Hypothalamus (tissue), 51 donors: ENCODE results near the gene DYNC1LI1.
"Not testable (repeated sequence)": the region's sequence is repeated elsewhere in the genome, so short reads cannot be mapped to it uniquely, and the experiment has no call there.

ENCODE experiments used
- DNase-seq, 51 donors: peaks; one replicate each; lab custom pipeline; 2025; lab: John Stamatoyannopoulos, UW

Gene DYNC1LI1

DNA sequence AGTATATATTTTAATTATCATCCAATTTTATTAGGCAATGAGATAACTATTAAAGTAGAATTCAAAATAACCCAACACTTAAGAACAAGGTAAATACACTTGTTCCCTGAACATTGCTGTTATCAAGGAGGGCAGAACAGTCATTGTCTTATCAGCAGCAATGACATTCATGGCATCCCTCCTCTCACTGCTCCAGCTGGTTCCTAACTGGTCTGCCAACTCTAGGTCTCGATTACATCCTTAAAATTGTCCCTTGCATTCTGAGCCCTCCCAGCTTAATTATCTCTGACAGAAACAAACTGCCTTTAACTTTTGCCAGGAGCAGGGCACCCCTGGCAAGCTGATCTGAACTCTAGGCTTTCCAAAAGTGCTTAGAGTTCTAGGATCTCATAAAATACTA lies 14.0 kb upstream of the DYNC1LI1 start:
- DNase-seq, result no peak

DNA sequence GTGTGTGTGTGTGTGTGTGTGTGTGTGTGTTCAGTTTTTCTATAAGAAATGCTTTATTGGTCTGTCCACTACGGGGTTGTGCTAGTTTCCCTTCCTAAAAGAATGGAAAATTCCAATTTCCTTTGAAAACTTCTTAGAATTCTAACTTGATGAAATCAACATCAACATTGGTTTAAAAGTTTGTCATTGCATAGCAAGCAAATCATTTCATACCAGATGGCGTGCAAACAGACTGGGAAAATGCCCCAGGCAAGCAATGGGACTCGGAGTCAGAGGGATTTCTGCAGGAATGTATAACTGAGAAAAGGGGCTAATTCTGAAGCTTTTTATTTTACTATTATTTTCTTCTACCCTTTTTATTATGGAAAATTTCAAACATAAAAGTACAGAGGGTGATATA lies 13.1 kb upstream of the DYNC1LI1 start:
- no peak for DNase-seq

DNA sequence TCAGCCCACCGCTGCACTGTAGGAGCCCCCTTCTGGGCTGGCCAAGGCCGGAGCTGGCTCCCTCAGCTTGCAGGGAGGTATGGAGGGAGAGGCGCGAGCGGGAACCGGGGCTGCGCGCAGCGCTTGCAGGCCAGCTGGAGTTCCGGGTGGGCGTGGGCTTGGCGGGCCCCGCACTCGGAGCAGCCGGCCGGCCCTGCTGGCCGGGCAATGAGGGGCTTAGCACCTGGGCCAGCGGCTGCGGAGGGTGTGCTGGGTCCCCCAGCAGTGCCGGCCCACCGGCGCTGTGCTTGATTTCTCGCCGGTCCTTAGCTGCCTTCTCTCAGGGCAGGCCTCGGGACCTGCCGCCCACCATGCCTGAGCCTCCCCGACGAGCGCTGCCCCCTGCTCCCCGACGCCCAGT lies 8.0 kb upstream of the DYNC1LI1 start:
- DNase-seq, result not testable (repeated sequence)

DNA sequence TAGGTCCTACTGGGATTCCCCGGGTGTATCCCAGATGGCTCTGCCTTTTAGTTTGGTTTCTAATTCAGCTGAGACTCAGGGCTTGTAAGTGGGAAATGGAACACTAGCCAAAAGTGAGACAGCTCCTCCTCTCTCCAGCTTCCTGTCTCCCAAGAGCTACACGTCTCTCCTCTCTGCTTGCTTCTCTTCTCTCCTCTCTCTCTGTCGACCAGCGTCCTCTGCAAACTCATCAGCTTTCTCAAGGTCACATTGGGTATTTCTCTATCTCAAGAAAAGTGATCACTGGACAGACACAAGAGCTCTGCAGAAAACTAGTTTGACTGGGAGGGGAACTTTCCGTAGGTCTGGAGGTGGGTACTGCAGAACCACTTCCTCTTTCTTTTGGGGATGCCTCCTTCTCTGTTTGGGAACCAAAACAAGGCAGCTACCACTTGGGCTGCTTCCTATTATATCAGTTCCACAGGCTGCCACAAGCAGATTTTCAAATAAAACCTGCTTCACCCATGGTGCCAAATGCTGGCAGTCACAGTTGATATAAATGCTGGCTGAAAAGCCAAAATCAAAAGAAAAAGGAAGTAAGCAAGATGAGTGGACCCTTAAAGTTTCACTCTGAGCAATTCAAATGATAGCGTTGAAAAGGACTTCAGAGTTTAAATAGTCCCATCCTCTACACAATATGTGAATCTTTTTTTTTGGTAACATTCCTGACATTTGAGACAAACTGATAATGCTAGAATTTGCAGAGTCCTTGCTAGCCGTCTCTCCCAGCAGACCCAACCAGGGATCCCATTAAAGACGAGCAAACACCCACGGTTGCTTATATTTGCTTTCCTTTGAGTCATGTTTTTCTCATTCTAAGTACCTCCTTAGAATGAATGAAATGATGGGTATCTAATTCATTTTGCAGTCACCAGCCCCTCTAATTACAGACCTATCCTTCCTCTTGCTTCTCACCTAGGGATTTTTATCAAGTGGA lies 7.2 kb upstream of the DYNC1LI1 start:
- DNase-seq, result peak in 5 of 51 donors; percentile 4 to 45 (median 28)

DNA sequence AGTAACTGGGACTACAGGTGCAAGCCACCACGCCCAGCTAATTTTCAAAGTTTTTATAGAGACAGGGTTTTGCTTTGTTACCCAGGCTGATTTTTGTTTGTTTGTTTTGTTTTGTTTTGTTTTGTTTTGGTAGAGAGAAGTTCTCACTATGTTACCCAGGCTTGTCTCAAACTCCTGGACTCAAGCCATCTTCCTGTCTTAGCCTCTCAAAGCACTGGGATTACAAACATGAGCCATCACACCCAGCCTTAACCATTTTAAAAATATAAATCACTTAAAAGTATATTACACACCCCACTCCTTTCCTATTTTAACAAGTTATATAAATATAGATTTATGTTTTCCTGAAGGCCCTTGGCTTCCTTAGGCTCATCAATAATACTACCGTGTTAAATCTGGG lies 6.5 kb upstream of the DYNC1LI1 start:
- no peak for DNase-seq

DNA sequence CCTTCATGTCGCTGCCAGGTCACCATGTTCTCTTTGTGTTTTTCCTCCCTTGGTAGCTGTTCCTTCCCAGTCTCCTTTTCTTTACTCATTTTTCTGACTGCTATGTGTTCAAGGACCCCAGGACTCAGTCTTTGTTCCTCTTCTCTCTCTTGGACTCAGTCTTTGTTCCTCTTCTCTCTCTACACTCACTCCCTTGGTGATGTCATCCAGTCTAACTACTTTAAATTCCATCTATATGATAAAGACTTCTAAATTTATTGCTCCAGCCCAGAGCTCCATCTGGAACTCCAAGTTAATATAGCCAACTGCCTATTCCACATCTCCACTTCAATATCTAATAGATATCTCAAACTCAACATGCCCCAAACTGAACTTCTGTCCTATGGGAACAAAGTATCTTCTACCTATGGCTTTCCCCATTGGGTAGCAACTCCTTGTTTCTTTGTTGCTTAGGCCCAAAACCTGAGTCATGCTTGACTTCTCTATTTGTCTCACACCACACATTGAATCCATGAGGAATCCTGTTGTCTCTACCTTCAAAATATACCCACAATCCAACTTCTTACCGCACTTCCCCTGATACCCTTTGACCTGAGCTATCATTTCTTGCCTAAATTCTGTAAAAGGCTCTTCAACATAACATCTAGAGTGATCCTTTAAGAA lies 4.9 kb upstream of the DYNC1LI1 start:
- DNase-seq, result no peak

DNA sequence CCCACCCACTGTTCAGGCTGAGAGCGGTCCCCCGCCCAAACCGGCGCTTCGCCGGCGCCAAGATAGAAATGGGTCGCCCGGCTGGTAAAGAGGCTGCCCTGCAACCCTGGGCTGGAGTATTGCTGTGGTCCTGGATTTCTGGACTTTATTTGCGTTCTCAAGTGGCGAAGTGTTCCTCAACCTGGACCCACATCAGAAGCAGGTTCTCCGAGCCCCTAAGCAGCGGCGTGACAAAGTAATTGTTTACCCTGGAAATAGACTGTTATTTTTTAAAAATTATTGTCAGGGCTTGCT lies 481 bp upstream of the DYNC1LI1 start:
- peak in 7 of 51 donors; percentile 73 to 85 (median 81) for DNase-seq

DNA sequence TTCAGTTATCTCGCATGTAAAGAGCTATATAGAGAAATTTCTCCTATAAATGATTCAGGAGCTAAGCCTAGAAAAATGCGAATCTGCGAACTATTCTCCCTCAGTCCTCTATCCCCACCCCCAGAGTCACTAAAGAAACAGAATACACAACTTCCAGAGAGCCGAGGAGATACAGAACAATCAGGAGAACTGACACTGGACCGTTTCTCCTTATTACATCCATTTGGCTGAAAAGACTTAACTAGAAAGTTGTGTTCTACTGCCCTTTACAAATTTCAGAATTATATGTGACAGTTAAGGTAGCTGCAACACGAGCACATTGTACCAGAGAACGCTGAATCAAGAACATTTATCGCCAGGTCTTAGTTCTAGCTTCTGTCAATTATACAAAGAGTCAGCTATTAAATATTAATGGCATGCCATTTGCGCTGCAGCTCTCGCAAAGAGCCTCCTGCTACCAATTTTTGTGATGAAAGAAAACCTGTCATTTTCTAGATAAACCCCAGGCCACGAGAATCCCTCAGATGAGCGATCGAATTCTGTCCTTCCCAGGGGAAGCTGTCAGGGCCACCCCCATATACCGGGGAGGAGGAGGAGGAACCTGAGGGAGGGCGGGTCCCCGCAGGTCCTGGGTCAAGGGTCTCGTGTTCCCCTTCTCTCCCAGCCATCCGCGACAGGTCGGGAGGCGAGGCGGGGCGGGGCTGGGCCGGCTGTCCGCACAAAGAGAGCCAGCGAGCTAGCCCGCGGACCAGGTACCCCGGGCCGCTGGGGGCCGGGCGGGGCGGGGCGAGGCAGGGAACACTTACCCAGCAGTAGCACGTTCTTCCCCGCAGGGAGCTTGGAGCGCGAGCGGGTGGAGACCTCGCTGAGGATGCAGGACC lies 878 bp downstream of the DYNC1LI1 start:
- DNase-seq, result peak in 45 of 51 donors; percentile 17 to 82 (median 48)

DNA sequence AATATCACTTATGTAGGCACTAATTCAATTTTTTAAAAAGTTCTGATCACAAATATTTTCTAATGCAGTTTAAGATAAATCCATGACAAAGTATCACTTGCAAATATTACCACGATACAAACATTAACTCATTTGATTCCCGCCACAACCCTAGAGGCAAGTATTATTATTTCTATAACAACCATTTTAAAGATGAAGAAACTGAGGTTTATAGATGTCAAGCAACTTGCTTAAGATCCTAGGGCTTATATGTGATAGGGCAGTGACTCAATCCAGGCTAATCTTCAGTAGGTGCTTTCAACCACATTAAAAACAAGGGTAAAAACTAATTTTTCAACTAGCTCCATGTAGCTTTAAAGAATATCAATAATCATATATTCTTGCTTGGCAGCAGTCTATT lies 1.7 kb downstream of the DYNC1LI1 start:
- DNase-seq, result no peak

DNA sequence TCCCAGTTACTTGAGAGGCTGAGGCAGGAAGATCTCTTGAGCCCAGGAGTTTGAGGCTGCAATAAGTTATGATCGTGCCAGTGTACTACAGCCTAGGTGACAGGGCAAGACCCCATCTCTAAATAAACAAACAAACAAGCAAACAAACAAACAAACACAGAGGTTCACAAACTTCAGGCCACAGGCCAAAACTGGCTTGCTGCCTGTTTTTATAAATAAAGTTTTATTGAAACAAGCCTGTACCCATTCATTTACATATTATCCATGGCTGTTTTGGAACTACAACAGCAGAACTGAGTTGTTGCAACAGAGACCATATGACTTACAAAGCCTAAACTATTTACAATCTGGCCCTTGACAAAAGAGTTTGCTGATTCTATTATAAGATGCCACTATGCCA lies 6.5 kb downstream of the DYNC1LI1 start:
- DNase-seq, result no peak

DNA sequence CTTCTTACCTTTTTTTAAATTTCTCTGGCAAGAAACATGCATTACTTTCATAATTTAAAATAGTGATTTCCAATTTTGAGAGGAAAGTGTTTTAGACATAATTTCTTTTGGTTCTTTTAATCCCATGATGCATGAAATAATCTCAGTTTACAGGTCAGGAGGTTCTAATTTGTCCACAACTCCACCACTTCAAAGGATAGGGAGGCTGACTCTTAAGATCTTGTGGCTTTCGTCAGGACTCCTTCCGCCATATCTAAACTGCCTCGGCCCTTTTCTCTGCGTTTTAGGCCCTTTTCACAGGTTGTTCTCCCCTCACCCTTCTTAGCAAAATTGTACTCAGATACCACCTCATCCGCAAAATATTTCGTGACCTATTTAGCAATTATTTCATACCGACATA lies 8.0 kb downstream of the DYNC1LI1 start:
- no peak for DNase-seq

DNA sequence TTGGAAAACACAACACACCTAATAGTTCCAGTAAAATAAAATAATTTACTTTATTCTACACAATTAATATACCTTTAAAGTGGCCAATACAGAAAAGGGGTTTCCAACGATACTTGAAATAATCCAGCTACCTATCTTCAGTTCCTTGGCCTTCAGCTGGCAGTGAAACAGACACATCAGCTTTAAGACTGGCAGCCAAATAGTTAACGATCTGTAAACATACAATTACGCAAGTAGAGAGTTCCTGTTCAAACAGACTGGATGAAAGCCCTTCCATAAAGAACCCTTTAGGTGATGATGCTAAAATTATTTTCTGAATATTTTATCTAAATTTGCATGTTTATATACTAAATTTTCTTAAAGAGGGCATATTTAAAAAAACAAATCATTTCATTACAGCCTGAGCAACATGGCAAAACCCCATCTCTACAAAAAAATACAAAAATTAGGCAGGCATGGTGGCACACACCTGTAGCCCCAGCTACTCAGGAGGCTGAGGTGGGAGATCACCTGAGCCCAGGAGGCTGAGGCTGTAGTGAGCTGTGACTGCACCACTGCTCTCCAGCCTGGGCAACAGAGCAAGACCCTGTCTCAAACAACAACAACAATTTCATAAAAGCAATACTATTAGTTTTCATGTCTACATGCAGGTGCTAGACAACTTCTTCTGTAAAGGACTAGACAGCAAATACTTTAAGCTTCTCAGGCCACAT lies 12.9 kb downstream of the DYNC1LI1 start:
- DNase-seq, result no peak

DNA sequence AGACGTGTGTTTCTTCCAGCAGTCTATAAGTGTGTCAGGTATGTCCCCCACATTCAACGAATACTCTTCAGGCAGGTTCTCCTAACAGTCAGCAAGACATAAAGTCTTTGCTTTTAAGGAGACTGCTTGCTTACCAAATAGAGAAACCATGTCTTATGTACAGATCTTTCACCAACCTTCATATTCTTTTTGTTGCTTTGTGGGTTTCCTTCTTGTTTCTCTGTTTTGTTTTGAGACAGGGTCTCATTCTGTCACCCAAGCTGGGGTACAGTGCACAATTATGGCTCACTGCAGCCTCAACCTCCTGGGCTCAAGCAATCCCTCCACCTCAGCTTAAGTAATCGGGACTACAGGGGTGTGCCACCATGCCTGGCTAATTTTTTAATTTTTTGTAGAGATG lies 14.3 kb downstream of the DYNC1LI1 start:
- no peak for DNase-seq

DNA sequence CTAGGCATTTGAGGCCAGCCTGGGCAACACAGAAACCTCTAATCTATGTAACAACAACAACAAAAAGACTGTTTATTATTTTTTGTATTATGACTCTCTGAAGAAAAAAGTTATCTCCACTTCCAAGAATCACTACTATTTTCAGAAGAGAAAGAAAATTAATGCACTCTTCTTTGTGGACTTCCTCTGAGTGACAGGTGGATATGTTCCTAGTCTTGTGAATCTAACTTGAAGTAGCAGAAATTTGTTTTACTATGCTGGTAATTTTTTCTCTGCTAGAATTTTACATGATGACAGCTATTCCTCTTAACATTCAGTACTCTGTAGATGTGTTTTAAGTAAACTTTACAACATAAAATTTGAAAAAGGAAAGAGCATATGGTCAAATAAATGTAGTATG lies 16.7 kb downstream of the DYNC1LI1 start:
- DNase-seq, result no peak

DNA sequence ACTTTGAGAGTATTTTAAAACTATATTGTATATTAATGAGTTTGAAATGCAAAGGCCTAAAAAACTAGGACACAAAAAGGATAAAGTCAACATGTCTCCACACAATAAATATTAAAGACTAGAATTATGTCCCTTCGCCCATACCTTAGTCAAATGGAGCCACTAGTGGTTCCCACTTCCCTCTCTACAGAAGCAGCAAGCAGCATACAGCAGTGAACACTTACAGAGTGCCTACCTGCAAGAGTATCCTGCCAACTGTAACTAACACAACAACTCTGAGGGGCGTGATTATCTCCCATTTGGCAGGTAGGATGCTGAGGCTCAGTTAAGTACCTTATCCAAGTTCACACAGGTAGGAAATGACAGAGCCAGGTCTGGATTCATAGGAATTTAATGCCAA lies 17.2 kb downstream of the DYNC1LI1 start:
- no peak for DNase-seq

DNA sequence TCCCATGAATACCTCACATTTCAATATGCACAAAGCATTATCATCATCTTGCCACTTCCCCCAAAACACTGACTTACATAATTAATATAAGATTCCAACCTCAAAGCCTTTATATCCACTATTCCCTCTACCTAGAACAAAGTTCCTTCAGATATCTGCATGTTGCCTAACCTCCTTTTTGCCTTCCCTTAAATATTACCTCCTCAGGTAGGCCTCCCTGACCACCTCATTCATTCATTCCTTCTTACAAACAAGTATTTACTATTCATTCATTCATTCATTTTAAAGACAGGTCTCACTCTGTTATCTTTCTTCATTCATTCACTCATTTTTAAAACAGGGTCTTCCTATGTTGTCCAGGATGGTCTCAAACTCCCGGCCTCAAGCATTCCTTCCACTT lies 18.6 kb downstream of the DYNC1LI1 start:
- DNase-seq, result no peak

DNA sequence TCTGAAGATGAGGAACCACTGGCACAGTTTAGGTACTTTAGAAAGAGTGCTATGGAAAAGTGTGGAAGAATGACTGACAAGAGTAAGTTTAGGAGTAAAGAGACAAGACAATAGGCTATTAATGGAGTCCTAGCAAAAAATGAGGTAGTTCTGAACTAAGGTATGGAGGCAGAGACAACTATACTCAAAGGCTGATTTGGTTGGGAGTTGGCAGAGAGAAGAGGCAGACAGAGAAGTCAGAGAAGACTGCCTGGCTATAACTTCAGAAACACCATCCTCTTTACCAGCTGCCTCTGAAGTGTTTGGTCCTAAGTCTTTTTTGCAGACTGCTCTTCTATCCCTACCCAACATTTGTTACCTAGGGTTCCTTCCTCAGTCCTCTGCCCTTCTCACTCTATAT lies 19.2 kb downstream of the DYNC1LI1 start:
- no peak for DNase-seq

DNA sequence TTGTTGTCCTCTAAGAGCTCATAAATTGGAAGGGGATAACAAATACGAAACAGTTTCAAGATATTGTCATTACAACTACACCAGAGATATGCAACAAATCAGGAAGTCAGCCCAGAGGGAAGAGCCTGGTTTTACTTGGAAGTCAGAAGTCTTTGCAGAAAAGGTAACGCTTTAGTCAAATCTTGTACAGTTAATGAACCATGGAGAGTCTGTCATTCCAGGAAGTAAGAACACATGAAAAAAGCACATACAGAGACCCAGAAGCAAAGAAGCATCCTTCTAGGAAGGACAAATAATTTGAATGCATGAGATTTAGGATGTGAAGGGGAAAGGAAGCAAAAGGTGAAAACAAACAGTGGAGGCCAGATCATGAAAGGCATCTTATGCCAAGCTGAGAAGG lies 19.6 kb downstream of the DYNC1LI1 start:
- DNase-seq, result no peak

DNA sequence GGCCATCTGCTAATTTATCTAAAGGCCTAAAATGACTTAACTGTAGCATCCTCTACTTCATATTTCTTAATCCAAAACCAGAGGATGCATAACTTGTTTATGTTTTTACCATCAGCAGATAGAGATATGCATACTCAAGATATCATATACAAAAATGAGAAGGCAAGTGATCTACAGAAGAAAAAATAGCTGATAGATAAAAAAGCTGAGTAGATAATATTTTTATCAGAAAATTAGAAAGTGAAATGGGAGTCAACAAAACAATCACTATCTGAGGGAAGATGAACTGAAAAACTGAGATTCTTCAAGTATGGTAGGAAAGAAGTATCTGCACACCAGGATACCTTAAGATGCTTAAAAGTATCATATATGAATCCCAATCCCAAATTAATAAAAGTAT lies 25.4 kb downstream of the DYNC1LI1 start:
- DNase-seq, result no peak

DNA sequence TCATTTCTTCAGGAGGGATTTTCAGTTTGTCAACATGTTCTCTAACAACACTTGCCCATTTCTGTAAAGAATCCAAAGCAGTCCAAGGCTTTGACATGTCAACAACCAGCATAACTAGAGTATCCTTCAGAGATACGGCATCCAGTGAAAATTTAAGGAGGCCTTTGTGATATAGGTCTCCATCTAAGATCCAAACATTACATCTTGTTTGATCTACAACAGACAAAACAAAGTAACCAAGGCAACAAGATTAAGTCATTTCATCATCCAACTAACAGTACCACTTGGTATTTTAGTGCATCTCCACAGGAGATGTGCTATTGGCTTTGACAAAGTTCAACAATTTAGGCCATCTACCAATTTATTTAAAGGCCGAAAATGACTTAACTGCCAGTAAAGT lies 25.8 kb downstream of the DYNC1LI1 start:
- no peak for DNase-seq

DNA sequence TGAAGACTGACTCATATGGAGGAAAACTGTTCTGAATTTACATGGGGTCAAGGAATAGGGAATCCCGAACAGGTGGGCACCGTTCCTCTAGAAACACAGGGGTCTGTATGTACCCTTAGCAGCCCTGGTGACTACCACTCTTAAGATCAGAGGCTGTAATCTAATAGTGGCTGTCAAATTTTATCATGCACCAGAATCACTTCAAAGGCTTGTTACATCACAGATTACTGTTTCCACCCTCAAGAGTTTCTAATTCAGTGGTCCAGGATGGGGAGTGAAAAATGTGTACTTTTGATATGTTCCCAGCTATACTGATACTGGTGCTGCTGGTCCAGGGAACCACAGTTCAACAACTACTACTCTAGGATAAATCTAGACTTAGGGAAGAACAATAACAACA lies 27.9 kb downstream of the DYNC1LI1 start:
- DNase-seq, result no peak
